ENCODE measurements around the gene IL2RA.
A peak's percentile ranks its signal among the peaks of the same experiment; 100 is the strongest.
"Not testable (repeated sequence)": the region's sequence is repeated elsewhere in the genome, so short reads cannot be mapped to it uniquely, and the experiment has no call there.

The IL2RA gene

GRCh38 chr10:6062101-6062771 is at the start of gene IL2RA:
IL2RA (minus strand) TSS chr10:6062367; CDS start chr10:6062151, 216 bp downstream.
- no peak for DNase-seq

GRCh38 chr10:6110136-6110535 is 48.0 kb upstream of the IL2RA start:
- DNase-seq, result no peak

- no peak for DNase-seq
These were observed 47.2 kb upstream of the IL2RA start for GRCh38 chr10:6109444-6109775.

GRCh38 chr10:6108631-6109443 is 46.7 kb upstream of the IL2RA start:
- no peak for DNase-seq

- no peak for DNase-seq
These were observed 45.9 kb upstream of the IL2RA start for GRCh38 chr10:6108072-6108471.

- DNase-seq, result not testable (repeated sequence)
These were observed 45.4 kb upstream of the IL2RA start for GRCh38 chr10:6107616-6108015.

GRCh38 chr10:6103591-6103990 is 41.4 kb upstream of the IL2RA start:
- DNase-seq, result no peak

- no peak for DNase-seq
These were observed 40.0 kb upstream of the IL2RA start for GRCh38 chr10:6102128-6102527.

GRCh38 chr10:6101181-6101580 is 39.0 kb upstream of the IL2RA start:
- no peak for DNase-seq

GRCh38 chr10:6100370-6100769 is 38.2 kb upstream of the IL2RA start:
- DNase-seq, result no peak

GRCh38 chr10:6098156-6098555 is 36.0 kb upstream of the IL2RA start:
- no peak for DNase-seq

- no peak for DNase-seq
These were observed 34.9 kb upstream of the IL2RA start for GRCh38 chr10:6097063-6097462.

- DNase-seq, result no peak
These were observed 33.8 kb upstream of the IL2RA start for GRCh38 chr10:6095810-6096570.

GRCh38 chr10:6092731-6093130 is 30.6 kb upstream of the IL2RA start:
- no peak for DNase-seq

GRCh38 chr10:6091630-6092029 is 29.5 kb upstream of the IL2RA start:
- no peak for DNase-seq

GRCh38 chr10:6089334-6090219 is 27.4 kb upstream of the IL2RA start:
- DNase-seq, result no peak

- peak; percentile 73 for DNase-seq
These were observed 26.7 kb upstream of the IL2RA start, which contains the start of gene RBM17 for GRCh38 chr10:6088721-6089333. RBM17 (plus strand) TSS chr10:6089034; CDS start chr10:6097066, 8,032 bp downstream.

- DNase-seq, result peak; percentile 64
These were observed 24.4 kb upstream of the IL2RA start for GRCh38 chr10:6086375-6087233.

- DNase-seq, result no peak
These were observed 21.6 kb upstream of the IL2RA start for GRCh38 chr10:6083523-6084475.
